HUDEP-2 (cell line): ENCODE measurements around the gene SCRN2.

ENCODE experiments used
- DNase-seq, 76 experiments: peaks; one replicate each; lab custom pipeline; 2025; ENCODE audit not compliant: unreplicated experiment in 76 of 76; lab: John Stamatoyannopoulos, UW

SCRN2 gene

DNA sequence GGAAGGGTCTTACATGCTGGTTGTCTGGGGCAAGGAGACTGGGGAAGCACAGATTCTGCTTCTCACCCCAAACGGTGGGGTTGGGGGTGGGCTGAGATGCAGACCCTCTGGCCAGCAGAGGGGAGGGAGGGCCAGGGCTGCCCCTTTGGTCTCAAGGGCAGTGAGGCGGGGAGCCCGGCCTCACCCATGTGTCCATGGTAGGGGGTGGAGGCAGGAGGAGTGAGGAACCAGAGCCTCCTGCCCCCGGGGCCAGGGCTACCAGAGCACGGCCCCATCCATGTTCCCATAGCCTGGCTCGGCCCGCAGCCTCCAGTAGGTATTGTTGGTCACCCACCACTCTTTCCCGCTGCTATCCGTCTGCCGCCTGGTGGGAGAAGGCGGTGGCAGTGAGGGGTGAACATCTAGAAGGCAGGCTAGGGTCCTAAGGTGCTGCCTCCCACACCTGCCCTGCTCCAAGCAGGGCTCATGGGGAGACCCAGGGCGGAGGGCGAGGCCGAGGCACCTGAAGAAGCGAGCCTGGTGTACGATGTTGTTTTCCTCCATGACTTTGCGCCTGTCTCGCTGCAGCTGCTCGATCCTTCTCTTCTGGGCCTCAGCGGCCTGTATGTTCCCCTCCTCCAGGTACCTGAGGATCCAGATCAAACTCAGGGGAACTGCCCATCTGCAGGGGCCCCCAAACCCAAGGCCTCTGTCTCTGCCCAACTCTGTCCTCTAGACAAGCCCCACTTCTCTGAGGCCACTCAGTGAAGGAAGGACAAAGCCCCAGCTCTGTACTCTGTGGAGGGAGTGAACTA is 32.8 kb downstream of the SCRN2 start:
- no peak for DNase-seq

DNA sequence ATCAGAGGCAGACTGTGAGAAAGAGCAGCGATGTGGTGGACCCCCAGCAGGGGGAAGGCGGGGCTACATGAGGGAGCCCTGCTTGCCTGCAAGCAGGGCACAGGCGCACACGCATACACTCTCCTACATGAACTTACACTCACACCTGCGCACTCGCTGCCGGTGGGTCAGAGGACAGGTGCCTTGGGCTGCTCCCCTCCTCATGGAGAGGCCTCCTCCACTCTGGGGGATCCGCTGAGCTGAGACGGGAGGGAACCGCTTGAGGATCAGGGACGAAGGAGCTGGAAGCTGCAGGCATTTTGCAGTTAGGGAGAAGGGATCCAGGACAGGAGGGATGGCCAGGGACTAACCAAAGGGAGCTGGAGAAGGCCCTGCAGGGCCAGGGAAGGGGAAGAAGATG is 33.7 kb downstream of the SCRN2 start:
- no peak for DNase-seq

DNA sequence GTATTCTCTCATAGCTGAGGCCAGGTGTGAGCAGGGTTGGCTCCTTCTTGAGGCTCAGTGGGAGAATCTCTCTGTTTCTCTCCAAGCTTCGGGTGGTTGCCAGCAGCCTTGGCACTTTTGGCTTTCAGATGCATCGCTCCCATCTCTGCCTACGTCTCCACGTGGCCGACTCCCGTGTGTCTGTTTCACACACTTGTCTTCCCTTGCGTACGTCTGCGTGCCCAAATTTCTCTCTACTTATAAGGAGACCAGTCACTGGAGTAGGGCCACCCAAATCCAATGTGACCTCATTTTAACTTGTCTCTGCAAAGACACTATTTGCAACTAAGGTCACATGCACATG is 34.2 kb downstream of the SCRN2 start:
- DNase-seq: no peak

DNA sequence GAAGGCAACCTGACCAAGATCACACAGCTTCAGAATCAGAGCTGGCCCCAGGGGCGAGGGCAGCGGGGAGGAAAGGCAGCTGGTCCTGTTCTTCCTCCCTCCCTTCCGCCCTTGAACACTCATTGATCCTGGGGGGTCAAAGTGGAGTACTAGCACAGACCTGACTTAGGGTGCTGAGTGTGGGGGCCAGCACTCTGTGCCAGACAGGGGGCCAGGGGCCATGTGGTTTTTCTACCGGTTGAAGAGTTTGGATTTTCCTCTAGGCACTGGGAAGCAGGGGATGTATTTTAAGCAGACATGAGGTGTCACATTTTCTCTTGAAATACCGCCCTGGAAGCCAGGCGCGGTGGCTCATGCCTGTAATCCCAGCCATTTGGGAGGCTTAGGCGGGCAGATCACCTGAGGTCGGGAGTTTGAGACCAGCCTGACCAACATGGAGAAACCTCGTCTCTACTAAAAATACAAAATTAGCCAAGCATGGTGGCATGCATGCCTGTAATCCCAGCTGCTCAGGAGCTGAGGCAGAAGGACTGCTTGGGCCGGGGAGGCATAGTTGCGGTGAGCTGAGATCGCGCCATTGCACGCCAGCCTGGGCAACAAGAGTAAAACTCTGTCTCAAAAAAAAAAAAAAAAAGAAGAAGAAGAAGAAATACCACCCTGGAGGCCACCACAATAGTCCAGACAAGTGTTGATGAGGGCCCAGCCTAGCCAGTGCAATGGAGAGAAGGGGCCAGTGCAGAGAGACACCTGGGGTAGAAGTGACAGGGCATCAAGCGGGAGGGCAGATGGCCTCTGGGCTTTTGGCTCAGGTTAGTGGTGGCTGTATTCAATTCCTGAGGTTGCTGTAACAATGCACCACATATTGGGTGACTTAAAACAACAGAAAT is 34.8 kb downstream of the SCRN2 start:
- no peak for DNase-seq

DNA sequence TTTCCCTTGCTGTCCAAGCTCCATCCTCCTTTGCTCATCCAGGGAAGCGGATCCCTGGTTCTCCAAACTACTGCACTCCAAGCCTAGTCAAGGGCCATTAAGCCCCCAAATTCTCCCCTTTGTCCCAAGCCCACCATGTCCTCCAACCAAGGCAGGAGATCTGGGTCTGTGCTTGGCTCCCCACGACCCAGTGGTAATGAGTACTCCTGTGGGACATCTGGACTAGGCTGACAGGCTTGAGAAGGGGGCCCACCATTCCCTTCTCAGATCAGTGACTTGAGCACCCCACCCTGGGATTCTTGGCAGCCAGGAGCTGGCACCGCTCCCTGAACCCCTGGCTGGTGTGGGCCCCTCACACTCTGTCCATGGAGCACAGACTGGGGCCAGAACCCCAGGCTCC is 36.6 kb downstream of the SCRN2 start:
- no peak for DNase-seq

DNA sequence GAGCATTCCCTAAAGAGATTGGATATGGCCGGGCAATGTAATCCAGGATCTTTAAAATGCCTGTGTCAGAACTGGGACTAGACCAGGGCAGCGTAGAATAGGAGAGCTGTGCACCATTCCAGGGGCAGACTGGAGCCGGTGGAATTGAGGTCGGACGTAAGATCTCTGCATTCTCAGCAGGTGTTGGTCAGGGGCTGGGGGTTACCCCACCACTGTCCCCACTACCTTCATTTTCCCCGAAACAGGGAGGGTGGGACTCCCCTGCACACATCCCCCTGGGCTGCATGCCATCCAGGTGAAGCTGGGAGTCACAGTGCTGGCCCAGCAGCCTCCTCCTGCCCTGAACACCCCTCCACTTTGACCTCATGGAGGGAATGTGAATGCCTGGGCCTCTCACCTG is 37.3 kb downstream of the SCRN2 start:
- no peak for DNase-seq

DNA sequence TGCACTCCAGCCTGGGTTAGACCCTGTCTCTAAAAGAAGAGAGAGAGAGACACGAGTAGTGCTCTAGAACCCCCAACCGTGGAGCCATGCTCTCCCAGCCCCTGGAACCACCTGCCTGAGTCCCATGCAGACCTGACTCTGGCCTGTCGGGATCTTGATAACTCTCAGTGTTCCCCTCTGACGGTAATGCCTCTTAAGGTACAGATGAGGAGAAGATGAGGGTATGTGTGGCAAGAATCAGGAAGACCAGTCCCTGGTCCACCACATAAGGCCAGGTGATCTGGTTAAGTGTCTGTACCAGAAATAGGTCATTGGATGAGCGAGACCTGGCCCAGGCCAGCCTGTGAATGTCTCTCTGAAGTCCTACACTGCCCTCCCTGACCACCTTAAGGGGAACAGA is 37.9 kb downstream of the SCRN2 start:
- no peak for DNase-seq

DNA sequence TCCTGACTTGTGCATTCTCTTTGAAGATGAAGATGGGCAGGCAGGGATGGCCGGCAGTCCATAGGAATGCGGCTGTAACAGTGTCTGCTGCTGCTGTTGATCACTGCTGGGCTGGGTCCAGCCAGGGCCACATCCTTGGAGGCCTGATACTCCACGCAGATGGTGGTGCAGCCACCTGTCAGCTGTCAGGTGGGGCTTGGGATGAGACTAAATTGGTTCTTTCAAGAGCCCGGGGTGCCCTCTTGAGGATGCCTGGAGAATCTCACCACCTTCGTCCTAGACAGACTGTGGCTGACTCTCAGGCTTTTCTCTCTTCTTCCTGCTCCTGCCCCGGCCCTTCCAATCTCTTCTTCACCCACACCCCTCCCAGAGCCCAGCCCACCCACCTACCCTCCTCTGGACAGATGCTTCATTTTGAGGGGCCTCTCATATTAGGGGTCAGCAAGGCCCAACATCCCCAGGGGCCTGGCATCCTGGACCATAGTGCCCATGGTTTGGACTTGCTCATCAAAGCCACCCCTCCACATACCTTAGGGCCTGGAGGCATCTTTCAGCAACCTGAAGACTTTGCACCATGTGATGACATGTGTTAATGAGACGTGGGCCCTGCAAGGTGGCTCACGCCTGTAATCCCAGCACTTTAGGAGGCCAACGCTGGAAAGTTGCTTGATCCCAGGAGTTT is 38.6 kb downstream of the SCRN2 start:
- DNase-seq: peak in 33 of 76 experiments; percentile 6 to 49 (median 18)

DNA sequence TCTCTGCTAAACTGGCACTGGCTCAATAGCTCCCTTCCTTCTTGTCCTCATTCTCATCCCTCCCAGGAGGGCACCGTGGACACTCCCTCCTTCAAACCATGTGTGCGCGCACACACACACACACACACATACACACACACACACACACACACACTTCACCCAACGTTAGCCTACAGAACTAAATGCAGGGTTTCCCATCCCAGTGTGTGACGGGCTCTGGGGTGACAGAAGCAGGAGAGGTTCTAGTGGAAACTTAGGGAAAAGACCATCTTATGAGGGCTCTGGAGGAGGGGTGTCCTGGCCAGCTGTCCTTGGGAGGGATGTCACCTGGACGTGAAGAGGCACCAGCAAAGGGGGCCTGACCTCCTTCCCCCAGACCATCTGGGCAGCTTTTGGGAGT is 39.2 kb downstream of the SCRN2 start:
- DNase-seq: no peak

DNA sequence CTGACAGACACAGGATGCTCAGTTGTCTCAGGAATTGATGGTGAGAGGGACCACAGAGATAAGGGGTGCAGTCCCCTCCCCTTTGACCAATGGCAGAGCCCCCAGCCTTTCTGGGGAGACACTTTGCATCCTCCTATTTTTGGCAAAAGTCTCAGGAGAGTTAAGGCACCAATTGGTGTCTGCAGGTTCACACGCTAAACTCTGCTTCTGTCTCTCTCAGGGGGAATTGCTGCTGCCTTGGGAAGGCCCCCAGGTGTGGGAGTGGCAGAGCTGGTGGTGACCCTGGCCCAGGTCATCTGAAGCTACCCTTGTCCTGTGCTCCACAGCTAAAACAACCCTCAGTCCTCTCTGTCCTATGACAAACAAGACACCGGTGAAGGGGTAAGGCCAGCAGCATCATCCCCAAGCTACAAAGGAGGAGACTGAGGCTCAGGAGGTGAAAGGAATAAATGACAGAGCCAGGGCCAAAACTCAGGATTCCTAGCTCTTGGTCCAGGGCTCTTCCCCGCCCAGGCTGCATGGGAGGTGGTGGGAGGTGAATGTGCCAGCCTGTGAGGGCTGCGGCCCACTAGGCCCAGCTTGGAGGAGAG is 39.8 kb downstream of the SCRN2 start:
- no peak for DNase-seq

DNA sequence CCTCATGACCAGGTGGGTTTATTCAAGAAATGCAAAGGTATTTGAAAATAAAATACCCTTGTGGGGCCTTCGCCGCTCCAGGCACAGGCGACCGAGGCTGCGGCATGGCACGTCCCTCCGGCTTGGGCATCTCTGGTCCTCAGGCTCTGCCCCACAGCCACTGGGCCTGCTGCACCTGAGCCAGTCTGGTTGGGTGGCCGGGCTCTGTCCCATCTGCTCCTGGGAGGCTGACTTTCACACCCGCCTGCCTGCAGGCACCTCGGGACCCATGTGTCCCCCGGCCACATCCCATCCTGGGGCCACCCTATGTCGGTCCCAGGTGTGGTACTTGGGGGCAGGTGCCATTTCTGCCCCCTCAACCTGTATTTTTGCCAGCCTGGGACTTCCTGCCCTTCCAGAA is 40.4 kb downstream of the SCRN2 start:
- no peak for DNase-seq

DNA sequence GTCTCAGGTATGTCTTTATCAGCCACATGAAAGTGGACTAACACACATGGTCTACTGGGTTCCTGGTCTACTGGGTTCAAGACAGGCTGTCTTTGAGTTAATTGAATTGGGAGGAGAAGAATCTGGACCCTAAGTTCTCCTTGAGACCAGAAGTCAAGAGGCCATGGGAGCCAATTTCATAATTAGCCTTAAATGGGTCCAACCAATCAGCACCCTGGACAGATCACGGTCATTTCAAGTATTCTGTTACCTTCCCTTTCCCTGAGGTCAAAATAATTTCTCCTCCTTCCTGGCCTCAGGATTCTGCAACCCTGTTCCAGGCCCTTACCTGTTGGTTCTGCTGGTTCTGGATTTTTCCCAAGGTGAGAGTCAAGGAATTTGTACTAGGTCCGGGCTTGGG is 43.3 kb downstream of the SCRN2 start:
- DNase-seq: peak in 3 of 76 experiments; percentile 1 to 33 (median 2)

DNA sequence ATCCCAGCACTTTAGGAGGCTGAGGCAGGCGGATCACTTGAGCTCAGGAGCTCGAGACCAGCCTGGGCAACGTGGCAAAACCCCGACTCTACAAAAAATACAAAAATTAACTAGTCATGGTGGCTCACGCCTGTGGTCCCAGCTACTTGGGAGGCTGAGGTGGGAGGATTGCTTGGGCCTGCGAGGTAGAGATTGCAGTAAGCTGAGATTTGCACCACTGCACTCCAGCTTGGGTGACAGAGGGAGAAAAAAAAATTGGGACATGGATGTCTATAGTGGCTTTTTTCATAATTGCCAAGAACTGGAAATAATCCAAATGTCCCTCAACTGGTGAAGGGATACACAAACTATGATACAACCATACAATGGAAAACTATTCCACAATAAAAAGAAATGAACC is 48.1 kb downstream of the SCRN2 start:
- no peak for DNase-seq

DNA sequence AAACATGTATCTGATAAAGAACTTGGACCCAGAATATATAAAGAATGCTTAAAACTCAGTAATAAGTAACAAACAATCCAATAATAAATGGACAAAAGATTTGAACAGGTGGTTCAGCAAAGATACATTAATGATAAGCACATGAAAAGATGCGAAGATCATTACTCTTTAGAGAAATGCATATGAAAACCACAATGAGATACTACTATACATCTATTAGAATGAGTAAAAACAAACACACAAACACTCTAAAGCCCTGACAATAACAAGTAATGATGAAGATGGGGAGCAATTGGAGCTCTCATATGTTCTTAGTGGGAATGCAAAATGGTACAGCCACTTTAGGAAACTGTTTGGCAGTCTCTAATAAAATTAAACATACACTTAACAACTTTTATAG is 48.6 kb downstream of the SCRN2 start:
- DNase-seq: no peak

DNA sequence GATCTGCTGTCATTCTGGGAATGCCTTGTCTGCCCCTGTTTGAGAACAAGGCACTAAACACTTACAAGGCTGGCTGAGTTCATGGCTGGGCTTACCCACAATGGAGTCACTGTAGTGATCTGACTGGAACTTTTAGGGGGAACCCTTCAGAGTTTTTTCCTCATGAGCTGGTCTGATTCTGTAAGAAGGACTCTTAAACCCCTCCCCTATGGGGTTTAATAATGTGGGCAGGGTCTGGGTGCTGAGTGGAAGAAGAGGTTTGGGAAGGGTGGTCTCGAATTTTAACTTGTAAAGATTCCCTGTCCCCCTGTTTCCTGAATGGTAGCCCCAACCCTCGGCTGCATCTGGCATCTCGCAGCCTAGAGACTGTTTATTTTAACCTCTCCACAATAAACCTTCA is 50.0 kb downstream of the SCRN2 start:
- DNase-seq: no peak

DNA sequence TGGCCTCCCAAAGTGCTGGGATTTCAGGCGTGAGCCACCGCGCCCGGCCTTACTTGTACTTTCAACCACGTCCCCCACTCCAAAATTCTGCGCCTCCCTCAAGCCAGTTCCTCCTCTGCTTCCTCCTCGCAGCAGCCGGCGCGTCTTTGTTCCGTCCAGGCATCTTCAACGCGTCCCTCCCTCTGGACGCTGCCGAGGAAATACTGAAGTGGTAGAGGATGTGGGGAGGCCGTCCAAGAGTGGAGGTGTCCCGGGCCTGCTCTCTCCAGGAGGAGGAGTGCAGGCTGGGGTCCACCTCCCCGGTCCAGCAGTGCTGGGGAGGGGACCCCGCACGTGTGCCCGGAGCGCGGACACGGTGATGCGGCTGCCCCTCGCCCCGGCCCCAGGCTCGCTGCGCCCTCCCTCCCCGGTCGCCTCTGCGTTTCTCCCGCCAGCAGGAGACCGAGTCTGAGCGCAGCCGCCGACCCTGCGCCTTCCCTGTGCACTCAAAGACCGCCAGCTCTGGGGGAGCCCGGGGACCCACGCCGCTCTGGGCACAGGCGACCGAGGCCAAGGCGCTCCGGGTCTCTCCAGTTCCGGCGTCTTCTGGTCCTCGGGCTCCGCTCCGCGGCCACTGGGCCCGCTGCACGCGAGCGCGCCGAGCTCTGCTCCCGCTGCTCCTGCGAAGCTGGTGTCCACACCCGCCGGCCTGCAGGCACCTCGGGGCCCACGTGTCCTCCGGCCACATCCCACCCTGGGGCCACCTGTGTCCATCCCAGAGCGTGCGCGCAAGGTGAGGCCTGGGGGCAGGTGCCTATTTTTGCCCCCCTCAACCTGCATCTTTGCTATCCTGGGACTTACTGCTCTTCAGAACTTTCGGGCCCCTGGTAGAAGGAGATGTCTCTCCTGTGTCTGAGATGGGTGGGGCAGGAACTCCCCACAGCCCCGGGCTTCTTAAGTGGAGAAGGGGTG is 51.2 kb downstream of the SCRN2 start:
- DNase-seq: peak in 16 of 76 experiments; percentile 1 to 34 (median 12)
